GM04503 (cell line): ENCODE measurements around the gene PDE4D.
"Not testable (repeated sequence)": the region's sequence is repeated elsewhere in the genome, so short reads cannot be mapped to it uniquely, and the experiment has no call there.

ENCODE experiments used
- DNase-seq: peaks from one replicate; pipeline ENCODE4 v3.0.0-alpha.2; 2012; ENCODE audit warnings: low read depth

Gene PDE4D

DNA sequence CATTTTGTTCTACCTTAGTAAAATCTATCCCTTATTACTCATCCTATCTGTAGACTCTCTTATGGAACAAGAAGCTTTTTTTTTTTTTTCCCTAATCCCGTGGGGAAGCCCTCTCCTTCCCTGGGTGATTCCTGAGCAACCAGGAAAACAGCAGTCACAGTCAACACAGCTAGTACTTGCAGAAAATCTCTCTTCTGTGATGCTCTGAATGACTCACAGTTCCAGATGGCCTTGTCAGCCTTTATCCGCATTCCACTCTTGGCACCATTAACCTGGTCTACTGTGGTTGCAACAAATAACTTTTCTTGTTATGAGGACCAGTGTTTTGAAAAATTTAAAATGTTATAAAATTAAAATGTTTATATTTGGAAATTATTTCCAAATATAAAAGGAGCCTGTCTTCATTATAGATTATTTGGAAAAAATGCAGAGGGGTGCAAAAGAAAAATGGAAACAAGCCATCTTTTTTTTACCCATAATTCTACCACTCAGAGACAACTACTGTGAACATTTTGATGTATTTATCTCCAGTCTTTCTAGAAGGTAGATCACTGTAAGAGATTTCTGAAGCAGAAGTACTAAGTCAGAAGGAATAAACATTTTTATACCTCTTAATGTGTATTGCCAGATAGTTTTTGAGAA, 824.0 kb downstream of the PDE4D start:
- DNase-seq, result peak; percentile 85

DNA sequence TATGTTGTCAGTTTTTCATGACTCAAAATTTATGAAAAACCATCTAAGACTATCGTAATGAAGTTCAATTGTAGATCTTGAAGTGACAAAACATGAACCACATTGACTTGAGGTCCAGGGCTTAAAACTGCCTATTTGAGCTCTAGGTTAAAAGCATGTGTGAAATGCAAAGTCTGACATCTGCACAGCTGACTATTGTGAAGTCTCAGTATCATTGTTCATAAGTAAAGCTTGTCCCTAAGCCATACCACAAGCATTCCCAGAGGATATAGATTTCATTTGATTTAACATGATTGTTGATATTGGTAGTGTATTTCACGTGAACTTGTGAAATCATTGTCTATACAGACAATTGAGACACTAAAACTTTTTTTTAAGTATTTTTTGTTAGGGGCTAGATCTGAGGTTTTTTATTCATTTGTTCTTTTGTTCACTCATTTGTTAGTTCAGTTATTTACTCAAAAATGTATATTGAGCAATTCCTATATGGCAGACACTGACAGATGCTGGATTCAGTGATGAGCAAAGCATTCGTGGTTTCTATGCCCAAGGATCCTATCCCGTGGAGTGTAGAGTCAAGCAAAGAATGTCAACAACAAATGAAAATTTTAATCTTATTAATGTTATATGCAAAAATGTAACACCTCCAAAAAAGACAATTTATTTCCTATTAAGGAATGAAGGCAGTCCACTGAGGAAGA, 825.4 kb downstream of the PDE4D start:
- DNase-seq, result no peak

DNA sequence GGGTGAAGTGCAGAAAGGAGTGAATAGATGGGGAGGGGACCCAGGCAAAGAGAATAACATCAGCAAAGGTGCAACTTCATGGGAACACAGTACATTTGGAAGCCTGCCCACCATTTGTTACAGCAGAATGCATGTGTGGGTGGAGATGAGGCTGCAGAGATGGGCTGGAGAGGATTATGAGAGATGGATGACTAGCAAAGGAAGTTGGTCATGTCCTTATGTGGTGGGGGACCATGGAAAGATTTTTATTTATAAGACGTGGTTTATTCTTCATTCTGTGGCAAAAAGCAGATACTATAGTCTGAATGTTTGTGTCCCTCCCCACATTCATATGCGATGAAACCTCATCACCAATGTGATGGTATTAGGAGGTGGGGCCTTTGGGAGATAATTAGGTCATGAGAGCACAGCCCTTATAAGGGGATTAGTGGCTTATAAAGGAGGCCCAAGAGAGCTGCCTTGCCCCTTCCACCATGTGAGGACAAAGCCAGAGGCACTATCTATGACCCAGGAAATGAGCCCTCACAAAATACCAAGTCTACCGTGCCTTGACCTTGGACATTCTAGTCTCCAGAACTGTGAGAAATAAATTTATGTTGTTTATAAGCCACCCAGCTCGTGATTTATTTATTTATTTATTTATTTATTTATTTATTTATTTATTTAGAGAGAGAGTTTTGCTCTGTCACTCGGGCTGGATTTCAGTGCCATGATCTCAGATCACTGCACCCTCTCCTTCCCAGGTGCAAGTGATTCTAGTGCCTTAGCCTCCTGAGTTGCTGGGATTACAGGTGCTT, 827.0 kb downstream of the PDE4D start:
- DNase-seq, result no peak

DNA sequence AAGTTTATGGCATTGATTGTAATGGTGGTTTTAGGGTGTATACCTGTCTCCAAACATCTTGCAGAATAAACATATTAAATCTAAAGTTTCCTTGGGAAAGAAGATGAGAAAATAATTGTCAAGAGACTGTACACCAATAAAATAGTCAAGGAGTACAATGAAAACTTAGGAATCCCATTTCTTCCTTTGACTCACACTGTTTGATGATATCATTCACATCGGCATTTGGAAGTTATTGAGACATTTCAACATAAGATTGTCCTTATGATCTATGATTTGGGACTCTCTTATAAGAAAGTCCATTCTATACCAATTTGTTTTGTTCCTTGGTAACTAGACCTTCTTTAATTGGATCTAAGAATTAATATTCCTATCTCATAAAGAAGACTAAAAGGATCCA, 828.0 kb downstream of the PDE4D start:
- DNase-seq, result peak; percentile 34

DNA sequence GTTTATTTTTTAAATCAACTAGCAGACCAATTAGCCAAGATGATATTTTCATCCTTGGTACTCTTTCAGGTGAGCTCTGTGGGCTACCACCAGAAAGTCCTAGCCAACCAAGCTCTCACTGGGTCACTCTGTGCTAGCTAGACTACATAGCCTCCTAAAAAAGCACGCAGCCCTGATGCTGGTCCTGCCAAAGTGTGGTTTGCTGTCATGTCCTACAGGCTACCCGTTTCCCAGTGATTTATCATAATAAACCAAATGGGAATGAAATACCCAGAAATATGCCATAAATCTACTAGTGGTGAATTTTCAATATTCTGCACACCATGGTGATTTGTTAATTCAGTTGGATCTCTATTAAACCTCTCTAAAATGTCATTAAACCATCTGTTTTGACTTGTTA, 829.2 kb downstream of the PDE4D start:
- no peak for DNase-seq

DNA sequence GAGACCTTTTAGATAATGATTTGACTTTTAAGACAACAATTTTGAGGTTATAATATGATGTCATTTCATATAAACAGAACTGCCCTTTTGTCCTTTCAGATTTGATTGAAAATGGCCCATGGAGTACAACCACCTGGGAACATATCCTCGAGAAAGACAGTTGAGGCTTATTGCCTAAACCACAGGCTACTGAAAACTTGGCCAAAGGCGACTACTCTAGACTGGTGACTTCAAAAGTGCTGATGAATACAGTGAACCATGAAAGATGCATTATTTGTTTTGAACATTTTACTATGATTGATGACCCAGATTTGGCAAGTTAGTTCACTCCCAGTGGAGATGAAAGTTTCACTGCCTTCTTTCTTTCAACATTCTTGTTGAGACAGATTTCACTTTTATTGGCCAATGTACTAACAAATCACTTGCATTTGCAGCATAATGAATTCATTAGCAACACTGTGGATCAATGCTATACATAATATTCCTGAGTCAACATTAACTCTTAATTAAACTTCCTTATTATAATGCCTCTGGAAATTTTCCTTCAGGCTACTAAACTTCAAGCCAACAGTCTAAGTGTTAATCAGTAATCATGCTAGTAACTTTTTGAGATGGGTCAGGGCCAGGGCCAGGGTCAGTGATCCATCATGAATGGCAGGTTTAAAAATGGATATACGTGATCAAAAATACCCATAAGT, 830.4 kb downstream of the PDE4D start:
- DNase-seq, result peak; percentile 35

DNA sequence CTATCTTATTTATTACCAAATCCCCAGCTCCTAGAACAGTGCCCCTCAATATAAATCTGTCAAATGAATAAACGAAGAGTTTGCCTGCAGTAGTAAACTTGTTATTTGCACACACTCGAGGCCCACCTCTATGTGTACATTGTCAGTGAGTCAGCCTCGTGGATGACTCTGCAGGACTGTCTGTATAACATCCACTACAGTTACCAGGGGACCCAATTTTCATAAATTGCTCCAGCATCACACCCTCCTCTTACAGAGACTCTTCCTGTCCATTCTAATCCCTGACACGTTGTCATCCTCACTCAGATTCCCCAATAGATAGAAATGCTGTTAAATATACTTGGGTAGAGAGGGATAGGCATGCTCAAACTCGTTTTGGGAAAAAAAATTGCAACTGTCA, 832.1 kb downstream of the PDE4D start:
- no peak for DNase-seq

DNA sequence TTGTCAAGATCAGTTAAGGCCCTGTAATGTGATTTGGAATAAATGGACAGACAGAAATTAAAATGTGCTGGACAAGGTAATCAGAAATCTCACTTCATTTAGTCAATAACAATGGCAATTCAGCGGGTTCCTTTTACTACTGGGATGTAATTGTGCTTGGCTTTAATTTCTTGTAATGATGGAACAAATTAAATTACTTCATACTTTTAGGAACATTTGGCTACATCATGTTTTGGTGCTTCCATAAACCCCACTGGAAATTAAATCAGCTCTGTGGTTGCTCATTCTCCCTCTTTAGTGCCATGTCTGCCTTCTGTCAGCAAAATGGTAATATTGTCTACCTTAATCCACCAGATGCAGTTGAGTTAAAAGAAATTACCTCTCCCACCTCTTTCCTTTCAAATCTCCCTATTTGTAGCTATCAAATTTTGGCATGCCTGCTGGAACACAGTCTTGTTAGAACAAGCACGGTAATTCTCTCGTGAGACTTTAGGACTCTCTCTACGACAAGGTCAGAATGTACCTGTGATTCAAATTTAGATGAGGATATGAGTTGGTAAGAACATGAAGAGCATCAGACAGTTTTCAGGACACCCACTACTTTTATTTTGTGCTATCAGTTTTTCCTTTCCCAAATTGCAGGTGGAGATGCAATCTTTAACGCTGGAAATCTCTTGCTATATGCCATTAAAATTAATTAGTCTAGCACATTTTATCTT, 834.4 kb downstream of the PDE4D start:
- DNase-seq, result no peak

DNA sequence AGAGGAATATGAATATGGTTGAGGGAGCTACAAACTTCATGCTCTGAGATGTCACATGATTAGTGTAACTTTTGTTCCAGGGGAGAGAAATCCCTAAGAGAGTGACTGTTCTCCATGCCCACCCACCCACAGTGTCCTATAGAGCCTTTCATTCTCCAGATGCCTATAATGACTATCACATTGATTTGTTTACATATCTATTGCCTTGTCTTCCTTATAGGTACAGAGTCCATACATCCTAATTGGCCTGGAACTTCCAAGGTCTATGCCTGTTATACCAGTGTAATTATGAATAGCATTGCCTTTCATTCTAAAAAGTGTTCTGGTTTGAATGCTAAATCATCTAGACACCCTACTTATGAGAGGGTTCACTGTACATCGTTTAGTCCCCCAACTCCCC, 835.3 kb downstream of the PDE4D start:
- DNase-seq, result no peak

DNA sequence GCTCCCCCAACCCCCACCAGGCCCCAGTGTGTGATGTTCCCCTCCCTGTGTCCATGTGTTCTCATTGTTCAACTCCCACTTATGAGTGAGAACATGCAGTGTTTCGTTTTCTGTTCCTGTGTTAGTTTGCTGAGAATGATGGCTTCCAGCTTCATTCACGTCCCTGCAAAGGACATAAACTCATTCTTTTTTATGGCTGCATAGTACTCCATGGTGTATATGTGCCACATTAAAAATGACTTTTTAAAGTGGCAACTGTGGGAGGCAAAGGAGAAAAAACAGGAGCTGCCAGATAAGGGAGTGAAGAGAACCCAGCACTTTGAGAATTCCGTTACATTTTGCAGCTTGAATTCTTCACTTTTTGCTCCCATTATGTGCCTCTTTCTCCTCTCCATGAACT, 836.9 kb downstream of the PDE4D start:
- DNase-seq, result not testable (repeated sequence)

DNA sequence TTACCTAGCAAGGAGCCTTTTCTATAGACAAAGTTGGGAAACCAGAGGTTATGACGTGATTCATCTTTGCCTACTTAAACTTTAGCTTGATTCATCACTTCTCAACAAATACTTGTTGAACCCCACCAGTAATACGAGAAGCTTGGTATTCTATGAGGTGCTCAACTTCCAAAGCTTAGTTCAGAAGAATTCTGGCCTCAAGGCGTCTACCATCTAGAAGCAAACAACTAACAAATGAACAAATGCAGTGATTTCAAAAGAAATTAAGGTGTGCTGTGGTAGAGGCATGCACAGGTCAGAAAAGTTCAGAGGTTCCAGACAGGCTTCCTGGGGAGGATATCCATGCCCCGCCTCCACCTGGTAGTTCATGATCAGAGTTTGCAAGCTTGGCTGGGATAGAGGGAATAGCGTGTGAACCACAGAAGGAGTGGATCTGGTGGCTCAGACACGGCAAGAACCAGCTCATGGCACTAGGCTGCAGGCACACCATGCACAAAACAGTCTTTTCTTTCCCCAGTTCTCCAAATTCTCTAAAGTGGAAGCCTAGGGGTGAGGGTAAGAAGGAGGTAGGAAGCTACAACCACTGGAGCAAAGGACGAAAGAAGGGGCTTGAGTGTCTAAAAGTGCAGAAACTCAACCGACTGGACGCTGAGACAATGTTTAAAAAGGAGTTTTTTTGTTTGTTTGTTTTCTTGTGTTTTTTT, 837.6 kb downstream of the PDE4D start:
- no peak for DNase-seq

DNA sequence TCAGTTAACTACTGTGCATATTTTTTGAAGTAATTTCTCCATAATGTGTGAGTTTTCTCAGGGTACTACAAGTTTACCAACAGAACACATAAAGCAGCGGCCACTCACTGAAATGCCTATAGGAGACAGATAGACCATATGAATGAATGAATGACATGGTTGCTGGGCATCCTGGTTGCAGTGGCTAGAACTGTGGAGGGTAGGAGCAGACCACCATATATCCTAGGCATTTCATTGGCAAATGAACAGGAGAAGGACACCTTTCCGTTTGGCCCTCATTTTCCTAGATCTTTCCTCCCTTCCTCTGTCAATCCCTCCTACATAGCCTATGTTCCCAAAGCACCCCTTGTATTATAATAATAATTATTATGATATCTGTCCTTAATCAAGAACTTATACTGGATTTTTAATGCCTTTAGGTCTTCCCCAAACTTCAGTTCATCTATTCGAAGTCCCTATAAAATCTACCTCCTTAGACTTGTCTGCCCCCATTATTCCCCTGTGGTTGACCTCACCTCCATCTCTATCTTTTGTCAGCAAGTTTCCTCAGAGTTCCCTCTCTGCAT, 838.5 kb downstream of the PDE4D start:
- no peak for DNase-seq

DNA sequence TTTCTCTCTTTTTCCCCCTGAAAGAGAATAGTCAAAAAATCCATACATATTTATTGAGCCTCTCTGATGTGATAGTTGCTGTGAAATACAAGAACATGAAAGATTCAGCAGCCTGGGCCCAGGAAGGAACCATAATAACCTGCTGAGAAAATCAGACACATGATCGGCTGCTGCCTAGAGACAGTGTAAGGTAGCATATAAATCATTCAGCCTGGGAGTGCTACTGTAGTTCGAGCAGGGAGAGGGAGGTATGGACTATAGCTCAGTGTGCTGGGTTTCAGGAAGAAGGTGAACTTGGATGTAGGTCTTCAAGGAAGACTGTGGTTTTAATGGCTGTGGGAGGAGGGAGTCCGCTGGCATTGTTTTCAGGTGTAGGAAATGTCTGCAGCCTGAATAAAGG, 841.6 kb downstream of the PDE4D start:
- DNase-seq, result no peak

DNA sequence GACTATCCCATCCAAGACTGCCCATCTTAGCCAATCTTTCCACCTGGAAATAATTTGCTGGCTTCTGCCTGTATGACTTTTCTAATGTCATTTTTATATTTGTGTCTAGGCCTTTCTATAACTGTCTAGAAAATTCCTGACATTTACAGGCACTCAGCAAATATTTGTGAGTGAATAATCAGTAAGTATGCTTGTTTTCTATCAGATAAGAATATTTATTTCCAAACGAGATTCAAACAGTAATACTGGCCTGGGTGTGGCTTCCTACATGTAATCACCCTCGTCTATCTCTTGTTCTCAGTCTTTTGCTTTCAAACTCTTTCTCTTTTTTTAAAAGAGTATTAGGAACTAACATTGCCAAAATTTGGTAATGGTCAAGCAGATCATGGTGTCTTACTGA, 844.4 kb downstream of the PDE4D start:
- DNase-seq, result no peak

DNA sequence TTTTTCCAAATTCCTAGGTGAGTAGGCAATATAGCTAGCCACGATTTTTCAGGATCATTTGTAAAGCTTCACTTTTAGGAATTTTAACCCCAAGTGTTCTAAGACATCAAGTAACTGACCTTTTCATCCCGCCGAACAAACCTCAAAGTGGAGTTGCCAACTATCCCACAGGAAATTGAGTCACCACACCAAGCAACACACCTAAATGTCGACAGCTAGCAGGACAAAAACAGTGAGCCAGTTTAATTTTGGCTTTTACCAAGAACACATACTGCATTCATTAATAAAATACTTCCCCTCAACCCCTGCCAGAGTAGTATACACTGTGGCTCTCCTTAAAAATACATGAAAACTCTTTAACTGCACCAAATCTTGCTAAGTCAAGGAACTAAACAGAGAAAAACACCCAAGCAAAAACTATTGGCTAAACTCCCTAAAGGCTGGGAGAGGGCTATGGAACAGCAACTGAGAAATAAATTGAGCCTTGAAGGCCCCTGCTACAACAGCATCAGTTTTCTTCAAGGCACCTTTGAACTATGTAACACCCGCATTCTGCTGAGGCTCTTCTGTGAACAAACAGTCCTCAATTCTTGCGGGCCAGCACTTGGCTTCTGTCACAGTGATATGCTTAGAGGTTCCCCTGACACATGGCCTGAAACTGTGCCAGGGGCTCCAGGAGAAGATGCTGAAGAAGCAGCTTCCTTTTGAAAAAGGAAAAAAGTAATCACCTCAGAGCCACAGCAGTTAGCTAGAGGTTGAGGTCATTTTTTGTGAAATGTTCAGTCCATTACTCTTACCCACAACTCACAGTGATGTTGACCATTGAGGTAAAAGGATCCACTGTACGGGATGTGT, 851.1 kb downstream of the PDE4D start:
- no peak for DNase-seq

DNA sequence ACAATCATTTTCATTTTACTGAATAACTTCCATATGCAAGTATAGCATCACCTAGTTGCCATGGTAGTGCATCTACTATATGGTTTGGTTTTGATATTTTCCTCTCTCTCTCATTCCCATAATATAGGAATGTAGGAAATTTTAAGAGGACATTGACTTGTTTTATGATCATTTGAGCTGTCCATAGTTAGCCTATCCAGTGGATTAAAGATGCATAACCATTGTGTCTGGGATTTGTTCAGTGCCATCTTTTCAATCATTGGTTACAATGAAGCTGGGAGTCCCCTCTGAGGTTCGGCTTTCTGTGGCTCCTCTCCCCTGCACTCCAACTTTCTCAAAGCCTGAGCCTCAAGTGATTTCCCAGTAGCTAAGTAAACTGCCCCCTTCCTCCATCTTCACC, 852.2 kb downstream of the PDE4D start:
- no peak for DNase-seq

DNA sequence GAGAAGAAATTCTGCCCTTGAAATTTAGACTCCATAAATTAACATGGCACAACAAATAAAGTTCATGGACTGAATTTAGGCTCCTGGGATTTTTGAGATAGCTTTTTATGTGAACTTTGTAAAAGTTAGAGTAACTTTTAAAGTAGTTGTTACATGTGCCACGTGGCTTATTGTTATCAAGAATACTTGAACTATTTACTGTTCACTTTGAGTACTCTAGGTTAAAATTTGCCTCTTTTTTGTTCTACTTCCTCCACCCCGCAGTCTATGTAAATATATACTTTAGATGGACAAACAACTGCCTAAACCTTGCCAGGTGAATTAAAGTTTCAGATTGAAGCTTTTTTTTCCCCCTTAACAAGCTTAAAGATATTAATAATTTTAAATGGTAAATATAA, 852.7 kb downstream of the PDE4D start:
- no peak for DNase-seq

DNA sequence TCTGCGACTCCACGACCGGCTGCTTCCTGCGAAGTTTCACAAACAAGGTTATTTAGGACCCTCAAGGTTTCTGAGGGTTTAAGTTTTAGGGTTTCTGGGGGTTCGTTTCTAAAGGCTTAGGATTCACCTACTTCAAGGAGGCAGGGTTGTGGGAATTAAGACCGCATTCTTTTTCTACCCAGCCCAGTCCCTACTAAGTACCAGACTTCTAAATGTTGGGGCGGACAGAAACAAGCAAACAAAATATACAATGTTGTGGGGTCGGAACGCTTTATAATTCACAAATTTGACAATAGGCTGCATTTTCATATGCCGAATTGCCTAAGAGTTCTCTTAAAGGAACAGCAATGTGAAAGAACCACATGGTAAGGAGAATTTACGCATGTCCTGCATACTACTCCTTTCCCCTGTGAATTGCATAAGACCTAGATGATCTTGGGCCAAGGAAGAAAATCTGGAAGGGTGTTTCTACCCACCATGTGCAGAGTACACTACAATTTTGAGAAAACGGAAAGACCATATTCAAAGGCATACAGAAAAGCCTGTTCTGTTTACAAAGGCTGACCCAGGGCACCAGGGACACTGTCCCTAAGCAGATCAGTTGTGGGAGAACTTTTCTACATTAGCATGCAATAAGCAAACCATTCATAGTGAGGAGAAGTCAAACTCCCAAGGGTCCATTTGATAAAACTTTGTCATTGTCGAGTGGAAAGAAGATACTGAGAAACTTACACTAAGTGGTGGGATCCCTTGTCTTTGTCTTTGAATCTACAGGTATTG, 853.3 kb downstream of the PDE4D start:
- no peak for DNase-seq
